HepG2 (cell line): ENCODE data around the gene DCC. TPM values are rescaled to one million over a fixed set of nuclear protein-coding genes. Genes with fewer than 3 reads are reported as not detected.

ENCODE experiments used
- ATAC-seq: fragments of 200-7000 bp; cut with Tn5 transposase; 3 replicates; pipeline ENCODE4 v1.9.1; 2020; ENCODE audit warnings: mild to moderate bottlenecking, moderate library complexity
- BruUV-seq: library from RNA; stranded (reverse); fragments of 400-500 nt; replicated peaks from 2 replicates; lab custom pipeline; 2021; lab: Mats Ljungman, UMichigan
- CTCF ChIA-PET: fragments of 300-600 bp; formaldehyde crosslinking; extraction: SDS; loops from one replicate; lab custom pipeline; 2021; ENCODE audit warnings: low total read pairs, inconsistent platforms, low intra/inter-chr PET ratio; lab: Yijun Ruan, JAX
- POLR2A ChIA-PET: fragments of 350-600 bp; sonication (Branson Sonifier 250); formaldehyde crosslinking; loops from one replicate; lab custom pipeline; 2020; ENCODE audit warnings: antibody characterized with exemption, inconsistent platforms; lab: Yijun Ruan, JAX
- DNase-seq: peaks from one replicate; pipeline ENCODE4 v3.0.0-alpha.2; 2015; ENCODE audit warnings: low spot score
- FAIRE-seq: peaks from 3 replicates; lab custom pipeline; 2011; peaks lifted over from hg19 to GRCh38; lab: Jason Lieb, UNC
- H2AFZ ChIP-seq: one replicate; pipeline ENCODE4 v1.6.1; 2011; ENCODE audit warnings: low read length, inconsistent platforms
- H3K27ac ChIP-seq: fragments of 300-600 bp; 3 replicates; pipeline ENCODE4 v1.8.0; 2011; ENCODE audit warnings: mixed run types, mild to moderate bottlenecking, mixed read lengths, low read length, inconsistent platforms; ENCODE audit not compliant: insufficient read depth; ENCODE audit errors: extremely low read length
- H3K27me3 ChIP-seq, 2 experiments: fragments of 200-600 bp in 1 of 2; 2 replicates in 1 of 2; 3 replicates in 1 of 2; pipeline versions ENCODE4 v1.6.0 to v1.8.0; 2011; ENCODE audit warnings: low read length in 2 of 2, mild to moderate bottlenecking in 2 of 2, moderate library complexity in 2 of 2, inconsistent platforms in 1 of 2; ENCODE audit not compliant: insufficient read depth in 2 of 2, control insufficient read depth in 1 of 2
- H3K36me3 ChIP-seq, 2 experiments: fragments of 200-600 bp in 1 of 2; replicated peaks in 1 of 2; 2 replicates in 1 of 2; 3 replicates in 1 of 2; pipeline versions ENCODE4 v1.5.1 to v1.8.0; 2011; ENCODE audit warnings: low read length in 2 of 2, inconsistent platforms in 1 of 2; ENCODE audit not compliant: insufficient read depth in 2 of 2, control insufficient read depth in 1 of 2
- H3K4me1 ChIP-seq: 2 replicates; pipeline ENCODE4 v1.5.1; 2012; ENCODE audit warnings: low read length, inconsistent platforms; ENCODE audit not compliant: insufficient read depth
- H3K4me2 ChIP-seq: 2 replicates; pipeline ENCODE4 v1.6.0; 2011; ENCODE audit warnings: low read depth, low read length, inconsistent platforms
- H3K4me3 ChIP-seq, 3 experiments: fragments of 200-600 bp in 1 of 3; sonication (generic), shearing (Covaris generic) in 1 of 3; replicated peaks in 1 of 3; 2 replicates each; pipeline ENCODE4 v1.5.1; 2011 to 2016; ENCODE audit warnings: low read length in 3 of 3, inconsistent platforms in 2 of 3, low read depth in 2 of 3, mild to moderate bottlenecking in 2 of 3, control low read depth in 1 of 3, mixed read lengths in 1 of 3; ENCODE audit not compliant: insufficient read depth in 1 of 3
- H3K79me2 ChIP-seq: one replicate; pipeline ENCODE4 v1.6.1; 2011; ENCODE audit warnings: low read length, inconsistent platforms; ENCODE audit not compliant: insufficient read depth
- H3K9ac ChIP-seq: 2 replicates; pipeline ENCODE4 v1.6.0; 2011; ENCODE audit warnings: mild to moderate bottlenecking, low read depth, low read length, inconsistent platforms; ENCODE audit not compliant: insufficient read depth
- H3K9me3 ChIP-seq: 2 replicates; pipeline ENCODE4 v1.5.1; 2012; ENCODE audit warnings: mild to moderate bottlenecking, low read length
- H4K20me1 ChIP-seq: 2 replicates; pipeline ENCODE4 v1.6.0; 2011; ENCODE audit warnings: inconsistent platforms, mild to moderate bottlenecking, low read length, moderate library complexity; ENCODE audit not compliant: insufficient read depth
- CCAR2 ChIP-seq: fragments of 200-400 bp; formaldehyde crosslinking; optimal IDR thresholded peaks from 2 replicates; pipeline ENCODE3; 2018; ENCODE audit warnings: low read depth, mild to moderate bottlenecking, low read length, moderate library complexity
- CCDC6 ChIP-seq: sonication (generic); formaldehyde crosslinking; IDR thresholded peaks from 2 replicates; pipeline ENCODE4 v1.8.1; 2022; ENCODE audit warnings: mild to moderate bottlenecking, missing genetic modification reagents, moderate library complexity
- HES4 ChIP-seq: sonication (generic); formaldehyde crosslinking; IDR thresholded peaks from 2 replicates; pipeline ENCODE4 v1.9.0; 2021; ENCODE audit warnings: mild to moderate bottlenecking, missing genetic modification reagents, borderline replicate concordance
- HNRNPUL1 ChIP-seq: fragments of 200-400 bp; formaldehyde crosslinking; IDR thresholded peaks from 2 replicates; pipeline ENCODE4 v1.6.1; 2017; ENCODE audit warnings: low read depth, mild to moderate bottlenecking, low read length, moderate library complexity
- HOXD1 ChIP-seq: sonication (generic); formaldehyde crosslinking; IDR thresholded peaks from 2 replicates; pipeline ENCODE4 v1.5.0; 2020; ENCODE audit warnings: missing genetic modification reagents
- IRF9 ChIP-seq: sonication (generic); formaldehyde crosslinking; IDR thresholded peaks from 2 replicates; pipeline ENCODE4 v1.8.0; 2022; ENCODE audit warnings: missing genetic modification reagents, mild to moderate bottlenecking, borderline replicate concordance
- KLF11 ChIP-seq: IDR thresholded peaks from 2 replicates; pipeline ENCODE4 v1.6.1; 2016; ENCODE audit warnings: missing compliant biosample characterization
- NKX3-1 ChIP-seq: sonication (generic); formaldehyde crosslinking; IDR thresholded peaks from 2 replicates; pipeline ENCODE4 v1.5.0; 2020; ENCODE audit warnings: missing genetic modification reagents
- PHF20 ChIP-seq: sonication (generic); formaldehyde crosslinking; IDR thresholded peaks from 2 replicates; pipeline ENCODE4 v1.5.0; 2020; ENCODE audit warnings: mild to moderate bottlenecking, missing genetic modification reagents
- ZBTB38 ChIP-seq: sonication (generic); formaldehyde crosslinking; IDR thresholded peaks from 2 replicates; pipeline ENCODE4 v1.5.1; 2020; ENCODE audit warnings: mild to moderate bottlenecking, missing genetic modification reagents
- ZNF350 ChIP-seq: sonication (generic); formaldehyde crosslinking; IDR thresholded peaks from 2 replicates; pipeline ENCODE4 v1.4.0; 2020; ENCODE audit warnings: mild to moderate bottlenecking, low read depth, missing genetic modification reagents, borderline replicate concordance
- ZNF639 ChIP-seq: conservative IDR thresholded peaks from 2 replicates; pipeline ENCODE4 v1.6.1; 2018; ENCODE audit warnings: missing genetic modification reagents
- ZNF720 ChIP-seq: sonication (generic); formaldehyde crosslinking; IDR thresholded peaks from 2 replicates; pipeline ENCODE4 v1.4.0; 2020; ENCODE audit warnings: missing genetic modification reagents
- ZNF766 ChIP-seq: sonication (generic); formaldehyde crosslinking; IDR thresholded peaks from 2 replicates; pipeline ENCODE4 v1.5.0; 2020; ENCODE audit warnings: missing genetic modification reagents, borderline replicate concordance
- ZNF775 ChIP-seq: sonication (generic); formaldehyde crosslinking; IDR thresholded peaks from 2 replicates; pipeline ENCODE4 v1.4.0; 2020; ENCODE audit warnings: missing genetic modification reagents, mild to moderate bottlenecking, moderate library complexity, borderline replicate concordance
- WGBS: methylation state at CpG from one replicate; pipeline ENCODE4 v1.1.6; 2017; ENCODE audit warnings: low lambda C conversion rate; 5-methylcytosine and 5-hydroxymethylcytosine counted together
- in situ Hi-C: cut with HindIII; loops from 2 replicates; pipeline ENCODE4 v1.10.0; 2017; ENCODE audit warnings: low pct_unique_long_range_greater_than_20kb; ENCODE audit not compliant: extremely low pct_ligation_motif_present
- intact Hi-C: fragments of 100-400 bp; cut with micrococcal nuclease; formaldehyde crosslinking; loops from one replicate; pipeline ENCODE4 v1.10.0; 2022; ENCODE audit not compliant: unreplicated experiment
- polyA plus RNA-seq, 8 experiments: library from polyadenylated mRNA; depleted of rRNA in 3 of 8; stranded (reverse) in 7 of 8; unstranded in 1 of 8; fragments of >200 nt; fragmentation: Illumina TruSeq in 4 of 8; extraction: Trizol in 4 of 8; gene quantifications; 2 replicates each; pipeline versions ENCODE4 v1.2.1 to v1.2.3, GENCODE V29; 2011 to 2016; ENCODE audit warnings: low read depth in 4 of 8, missing spikeins in 1 of 8, mixed read lengths in 1 of 8; ENCODE audit not compliant: insufficient read depth in 1 of 8
- total RNA-seq, 5 experiments: library from RNA; depleted of rRNA; stranded (reverse); fragments of >200 nt; fragmentation: Illumina TruSeq; extraction: Trizol; gene quantifications; 2 replicates each; pipeline ENCODE4 v1.2.3, GENCODE V29; 2016; ENCODE audit warnings: low read depth in 1 of 5
- TF ChIP-seq, protein P1 (sequence below), 2 experiments: sonication (generic) in 1 of 2; formaldehyde crosslinking in 1 of 2; IDR thresholded peaks; 2 replicates each; pipeline versions ENCODE4 v1.5.1 to v1.6.1; 2011 to 2020; ENCODE audit warnings: borderline replicate concordance in 1 of 2, low read depth in 1 of 2, low read length in 1 of 2, mild to moderate bottlenecking in 1 of 2, missing genetic modification reagents in 1 of 2, moderate library complexity in 1 of 2
- TF ChIP-seq, protein P2 (sequence below): sonication (generic); formaldehyde crosslinking; IDR thresholded peaks from 2 replicates; pipeline ENCODE4 v1.4.0; 2020; ENCODE audit warnings: missing genetic modification reagents

Gene DCC
- total and polyA plus RNA-seq, 2 of the 13 experiments (the other 11 are each of a cell fraction or from before 2014, with no cell fraction given) = not detected

GRCh38 chr18:52937840-52938239, 597.8 kb downstream of the DCC start (continued):
- TF ChIP-seq CCDC6 (no peak), ZNF775 (CRISPR knock-in tag) (no peak), HOXD1 (CRISPR knock-in tag) (no peak), ZNF720 (CRISPR knock-in tag) (no peak), HES4 (CRISPR knock-in tag) (no peak), ZBTB38 (CRISPR knock-in tag) (no peak)

GRCh38 chr18:52945552-52945951, 605.6 kb downstream of the DCC start:
- no peaks in the 10 kb centered on the region for H3K27me3 ChIP-seq
- H3K9me3 ChIP-seq = peaks cover 29% of the 10 kb centered on the region; the same call in 1 of the 2 replicates
- no peak overlapping the region for H2AFZ ChIP-seq
- H3K9ac ChIP-seq = no peak overlapping the region
- DNase-seq (no peak), ATAC-seq (no peak), FAIRE-seq (no peak)
- H3K4me1 ChIP-seq = no peaks in the 10 kb centered on the region
- WGBS = 0% methylated on average over 2 of the region's 2 CpGs
- in situ Hi-C loops = no loop called here
- no peaks in the 10 kb centered on the region for H3K79me2 ChIP-seq
- no TSS peak for BruUV-seq
- H3K4me2 ChIP-seq = no peak overlapping the region
- H4K20me1 ChIP-seq = no peaks in the 10 kb centered on the region
- intact Hi-C loops = no loop called here
- no peak overlapping the region for H3K27ac ChIP-seq
- CTCF ChIA-PET = no interaction called here
- H3K4me3 ChIP-seq = no peak overlapping the region
- POLR2A ChIA-PET = no interaction called here
- no peaks in the 10 kb centered on the region for H3K36me3 ChIP-seq
- TF ChIP-seq ZNF350 (CRISPR knock-in tag) (no peak), IRF9 (no peak), ZNF766 (CRISPR knock-in tag) (no peak), HNRNPUL1 (no peak), NKX3-1 (CRISPR knock-in tag) (no peak), ZNF639 (CRISPR knock-in tag) (no peak), CCAR2 (no peak), PHF20 (CRISPR knock-in tag) (no peak), KLF11 (CRISPR knock-in tag) (no peak)
- TF ChIP-seq, protein P1, sequence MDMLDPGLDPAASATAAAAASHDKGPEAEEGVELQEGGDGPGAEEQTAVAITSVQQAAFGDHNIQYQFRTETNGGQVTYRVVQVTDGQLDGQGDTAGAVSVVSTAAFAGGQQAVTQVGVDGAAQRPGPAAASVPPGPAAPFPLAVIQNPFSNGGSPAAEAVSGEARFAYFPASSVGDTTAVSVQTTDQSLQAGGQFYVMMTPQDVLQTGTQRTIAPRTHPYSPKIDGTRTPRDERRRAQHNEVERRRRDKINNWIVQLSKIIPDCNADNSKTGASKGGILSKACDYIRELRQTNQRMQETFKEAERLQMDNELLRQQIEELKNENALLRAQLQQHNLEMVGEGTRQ (IDR thresholded peaks at IDR 0.05; ENCODE audit: low read depth, low read length) = no peak
- TF ChIP-seq, protein P1 (CRISPR knock-in tag; IDR thresholded peaks at IDR 0.05; ENCODE audit: borderline replicate concordance) = no peak
- TF ChIP-seq, protein P2, sequence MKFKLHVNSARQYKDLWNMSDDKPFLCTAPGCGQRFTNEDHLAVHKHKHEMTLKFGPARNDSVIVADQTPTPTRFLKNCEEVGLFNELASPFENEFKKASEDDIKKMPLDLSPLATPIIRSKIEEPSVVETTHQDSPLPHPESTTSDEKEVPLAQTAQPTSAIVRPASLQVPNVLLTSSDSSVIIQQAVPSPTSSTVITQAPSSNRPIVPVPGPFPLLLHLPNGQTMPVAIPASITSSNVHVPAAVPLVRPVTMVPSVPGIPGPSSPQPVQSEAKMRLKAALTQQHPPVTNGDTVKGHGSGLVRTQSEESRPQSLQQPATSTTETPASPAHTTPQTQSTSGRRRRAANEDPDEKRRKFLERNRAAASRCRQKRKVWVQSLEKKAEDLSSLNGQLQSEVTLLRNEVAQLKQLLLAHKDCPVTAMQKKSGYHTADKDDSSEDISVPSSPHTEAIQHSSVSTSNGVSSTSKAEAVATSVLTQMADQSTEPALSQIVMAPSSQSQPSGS = no peak
